Stimulated activated memory B cell treated with anti-CD40 and anti-IgM and Interleukin-4, amounts not matched to agents 10 μg/mL and 1 μg/mL and 100 μg/mL, for 72 hours (primary cell): Measurements from ENCODE around the gene MINAR1.
"Not testable (repeated sequence)": the region's sequence is repeated elsewhere in the genome, so short reads cannot be mapped to it uniquely, and the experiment has no call there.

Experiments used
- ATAC-seq: fragments of 150-1000 bp; cut with Tn5 transposase; 2 replicates; pipeline ENCODE4 v1.10.0; 2021
- H3K27ac Mint-ChIP-seq: one replicate; pipeline ENCODE4 v1.8.0; 2022; ENCODE audit warnings: mild to moderate bottlenecking, mixed read lengths
- H3K27me3 Mint-ChIP-seq: one replicate; pipeline ENCODE4 v1.8.0; 2022; ENCODE audit warnings: mixed read lengths
- H3K36me3 Mint-ChIP-seq: one replicate; pipeline ENCODE4 v1.8.0; 2022; ENCODE audit warnings: mixed read lengths
- H3K4me1 Mint-ChIP-seq: one replicate; pipeline ENCODE4 v1.8.0; 2022; ENCODE audit warnings: mixed read lengths
- H3K4me3 Mint-ChIP-seq: one replicate; pipeline ENCODE4 v1.8.0; 2022; ENCODE audit warnings: mild to moderate bottlenecking, moderate library complexity, mixed read lengths
- H3K9me3 Mint-ChIP-seq: one replicate; pipeline ENCODE4 v1.8.0; 2022; ENCODE audit warnings: mixed read lengths

Gene MINAR1

GRCh38 chr15:79425591-79426295, 6.4 kb upstream of the MINAR1 start:
- no peak for ATAC-seq
- Mint-ChIP-seq H3K36me3 (peaks cover 8% of the 10 kb centered on the region), H3K9me3 (no peaks in the 10 kb centered on the region), H3K4me3 (no peak overlapping the region), H3K27me3 (peaks cover 28% of the 10 kb centered on the region), H3K27ac (no peak overlapping the region), H3K4me1 (no peaks in the 10 kb centered on the region)

GRCh38 chr15:79426899-79427298, 5.2 kb upstream of the MINAR1 start:
- not testable (repeated sequence) for H3K4me3 Mint-ChIP-seq, H3K36me3 Mint-ChIP-seq, ATAC-seq, H3K9me3 Mint-ChIP-seq, H3K4me1 Mint-ChIP-seq, H3K27ac Mint-ChIP-seq
- peaks cover 37% of the 10 kb centered on the region for H3K27me3 Mint-ChIP-seq

GRCh38 chr15:79427781-79428598, 4.1 kb upstream of the MINAR1 start:
- H3K4me3 Mint-ChIP-seq = no peak overlapping the region
- H3K27ac Mint-ChIP-seq = no peak overlapping the region
- H3K27me3 Mint-ChIP-seq = peaks cover 46% of the 10 kb centered on the region
- peaks cover 7% of the 10 kb centered on the region for H3K4me1 Mint-ChIP-seq
- no peak for ATAC-seq
- peaks cover 8% of the 10 kb centered on the region for H3K36me3 Mint-ChIP-seq
- no peaks in the 10 kb centered on the region for H3K9me3 Mint-ChIP-seq

- Mint-ChIP-seq H3K4me1 (peaks cover 7% of the 10 kb centered on the region), H3K4me3 (peak overlapping the region; percentile 66), H3K27ac (no peak overlapping the region)
Observed at GRCh38 chr15:79430901-79431635, 1.1 kb upstream of the MINAR1 start.

GRCh38 chr15:79432345-79433275, 474 bp downstream of the MINAR1 start:
- H3K27ac Mint-ChIP-seq = no peak overlapping the region
- peaks cover 5% of the 10 kb centered on the region for H3K9me3 Mint-ChIP-seq
- H3K27me3 Mint-ChIP-seq = peaks cover 69% of the 10 kb centered on the region
- H3K4me3 Mint-ChIP-seq = no peak overlapping the region
- no peaks in the 10 kb centered on the region for H3K36me3 Mint-ChIP-seq
- H3K4me1 Mint-ChIP-seq = peaks cover 7% of the 10 kb centered on the region
- ATAC-seq = peak; percentile 39

More at GRCh38 chr15:79430901-79431635, 1.1 kb upstream of the MINAR1 start:
- Mint-ChIP-seq H3K9me3 (no peaks in the 10 kb centered on the region), H3K27me3 (peaks cover 69% of the 10 kb centered on the region), H3K36me3 (peaks cover under 1% of the 10 kb centered on the region)
- ATAC-seq = no peak

- no peak overlapping the region for H3K27ac Mint-ChIP-seq
- peaks cover 63% of the 10 kb centered on the region for H3K27me3 Mint-ChIP-seq
- H3K4me1 Mint-ChIP-seq = peaks cover 7% of the 10 kb centered on the region
- H3K9me3 Mint-ChIP-seq = peaks cover 5% of the 10 kb centered on the region
- H3K36me3 Mint-ChIP-seq = no peaks in the 10 kb centered on the region
- no peak overlapping the region for H3K4me3 Mint-ChIP-seq
- ATAC-seq = no peak
Observed at GRCh38 chr15:79433276-79433990, 1.3 kb downstream of the MINAR1 start.

GRCh38 chr15:79434361-79434760, 2.2 kb downstream of the MINAR1 start:
- no peak for ATAC-seq
- Mint-ChIP-seq H3K4me1 (peaks cover 7% of the 10 kb centered on the region), H3K9me3 (peaks cover 5% of the 10 kb centered on the region), H3K36me3 (no peaks in the 10 kb centered on the region), H3K27me3 (peaks cover 54% of the 10 kb centered on the region), H3K27ac (no peak overlapping the region), H3K4me3 (no peak overlapping the region)

GRCh38 chr15:79436037-79436780, 4.1 kb downstream of the MINAR1 start:
- no peak for ATAC-seq
- H3K36me3 Mint-ChIP-seq = no peaks in the 10 kb centered on the region
- peaks cover 35% of the 10 kb centered on the region for H3K27me3 Mint-ChIP-seq
- peaks cover 3% of the 10 kb centered on the region for H3K4me1 Mint-ChIP-seq
- H3K4me3 Mint-ChIP-seq = no peak overlapping the region
- no peak overlapping the region for H3K27ac Mint-ChIP-seq
- H3K9me3 Mint-ChIP-seq = peaks cover 5% of the 10 kb centered on the region

- H3K9me3 Mint-ChIP-seq = peaks cover 5% of the 10 kb centered on the region
- H3K27ac Mint-ChIP-seq = no peak overlapping the region
- H3K27me3 Mint-ChIP-seq = peaks cover 28% of the 10 kb centered on the region
- no peaks in the 10 kb centered on the region for H3K36me3 Mint-ChIP-seq
- no peak overlapping the region for H3K4me3 Mint-ChIP-seq
- peak; percentile 24 for ATAC-seq
- H3K4me1 Mint-ChIP-seq = no peaks in the 10 kb centered on the region
Observed at GRCh38 chr15:79437275-79438000, 5.3 kb downstream of the MINAR1 start.

- H3K27me3 Mint-ChIP-seq = peaks cover 10% of the 10 kb centered on the region
- no peak overlapping the region for H3K4me3 Mint-ChIP-seq
- no peaks in the 10 kb centered on the region for H3K36me3 Mint-ChIP-seq
- peak; percentile 37 for ATAC-seq
- peaks cover 5% of the 10 kb centered on the region for H3K9me3 Mint-ChIP-seq
- H3K27ac Mint-ChIP-seq = no peak overlapping the region
- H3K4me1 Mint-ChIP-seq = no peaks in the 10 kb centered on the region
Observed at GRCh38 chr15:79439236-79439635, 7.1 kb downstream of the MINAR1 start.

GRCh38 chr15:79440355-79440908, 8.3 kb downstream of the MINAR1 start:
- ATAC-seq = no peak
- H3K4me3 Mint-ChIP-seq = no peak overlapping the region
- H3K27me3 Mint-ChIP-seq = no peaks in the 10 kb centered on the region
- peaks cover 5% of the 10 kb centered on the region for H3K9me3 Mint-ChIP-seq
- H3K36me3 Mint-ChIP-seq = no peaks in the 10 kb centered on the region
- H3K27ac Mint-ChIP-seq = no peak overlapping the region
- H3K4me1 Mint-ChIP-seq = no peaks in the 10 kb centered on the region

GRCh38 chr15:79442911-79443310, 10.8 kb downstream of the MINAR1 start:
- Mint-ChIP-seq H3K27me3 (no peaks in the 10 kb centered on the region), H3K4me3 (no peak overlapping the region), H3K27ac (no peak overlapping the region), H3K36me3 (no peaks in the 10 kb centered on the region), H3K4me1 (no peaks in the 10 kb centered on the region), H3K9me3 (peaks cover 7% of the 10 kb centered on the region)
- ATAC-seq = no peak

- no peaks in the 10 kb centered on the region for H3K4me1 Mint-ChIP-seq
- no peak for ATAC-seq
- no peaks in the 10 kb centered on the region for H3K36me3 Mint-ChIP-seq
- H3K27ac Mint-ChIP-seq = no peak overlapping the region
- H3K9me3 Mint-ChIP-seq = peaks cover 7% of the 10 kb centered on the region
- no peak overlapping the region for H3K4me3 Mint-ChIP-seq
- peaks cover 8% of the 10 kb centered on the region for H3K27me3 Mint-ChIP-seq
Observed at GRCh38 chr15:79447060-79447459, 14.9 kb downstream of the MINAR1 start.
